Liver (tissue), 9 donors: Measurements from ENCODE around the gene RAC2. TPM values are rescaled to one million over a fixed set of nuclear protein-coding genes. Genes with fewer than 3 reads are reported as not detected.

ENCODE experiments used
- DNase-seq: peaks from one replicate; pipeline ENCODE4 v3.0.0-alpha.2; 2017; ENCODE audit warnings: low spot score
- H3K27ac ChIP-seq, 2 donors: one replicate each; pipeline ENCODE4 v1.7.0; 2013; ENCODE audit warnings: inconsistent platforms in 2 of 2, low read length in 2 of 2, control low read depth in 1 of 2, low read depth in 1 of 2, mild to moderate bottlenecking in 1 of 2
- H3K27me3 ChIP-seq, 4 donors: one replicate each; pipeline versions ENCODE4 v1.6.1 to v1.7.0; 2013; ENCODE audit warnings: low read length in 3 of 4, inconsistent platforms in 1 of 4, mild to moderate bottlenecking in 1 of 4, moderate library complexity in 1 of 4; ENCODE audit not compliant: control insufficient read depth in 4 of 4, insufficient read depth in 4 of 4
- H3K36me3 ChIP-seq, 4 donors: one replicate each; pipeline versions ENCODE4 v1.6.1 to v1.7.0; 2013; ENCODE audit warnings: low read length in 3 of 4, mild to moderate bottlenecking in 3 of 4, low read depth in 1 of 4, moderate library complexity in 1 of 4; ENCODE audit not compliant: control insufficient read depth in 4 of 4, insufficient read depth in 3 of 4
- H3K4me1 ChIP-seq, 4 donors: one replicate each; pipeline versions ENCODE4 v1.6.1 to v1.7.0; 2013; ENCODE audit warnings: low read length in 3 of 4, mild to moderate bottlenecking in 3 of 4, moderate library complexity in 1 of 4; ENCODE audit not compliant: control insufficient read depth in 4 of 4, insufficient read depth in 4 of 4
- H3K4me3 ChIP-seq, 3 donors: one replicate each; pipeline versions ENCODE4 v1.6.1 to v1.7.0; 2013; ENCODE audit warnings: low read length in 3 of 3, control low read depth in 1 of 3, low read depth in 1 of 3, mild to moderate bottlenecking in 1 of 3
- H3K9ac ChIP-seq, 2 donors: one replicate each; pipeline ENCODE4 v1.7.0; 2013; ENCODE audit warnings: low read length in 2 of 2, mild to moderate bottlenecking in 2 of 2, moderate library complexity in 2 of 2, control low read depth in 1 of 2, low read depth in 1 of 2
- H3K9me3 ChIP-seq, 4 donors: one replicate each; pipeline versions ENCODE4 v1.6.1 to v1.7.0; 2013; ENCODE audit warnings: low read length in 3 of 4; ENCODE audit not compliant: control insufficient read depth in 4 of 4
- ATF3 ChIP-seq: IDR thresholded peaks from 2 replicates; pipeline ENCODE4 v1.6.1; 2016; ENCODE audit warnings: antibody characterized with exemption
- CTCF ChIP-seq: fragments of 150-350 bp; IDR thresholded peaks from 2 replicates; pipeline ENCODE4 v1.5.1; 2017; ENCODE audit warnings: improper control_type of control experiment, low read depth, low read length; ENCODE audit not compliant: missing input control
- EGR1 ChIP-seq, 2 donors: IDR thresholded peaks; 2 replicates each; pipeline ENCODE4 v1.6.1; 2016 to 2018; ENCODE audit warnings: antibody characterized with exemption in 2 of 2, low read depth in 2 of 2
- FOXA2 ChIP-seq: IDR thresholded peaks from 2 replicates; pipeline ENCODE4 v1.6.1; 2016; ENCODE audit warnings: antibody characterized with exemption
- GABPA ChIP-seq, 2 donors: IDR thresholded peaks in 1 of 2; conservative IDR thresholded peaks in 1 of 2; 2 replicates each; pipeline ENCODE4 v1.6.1; 2016; ENCODE audit warnings: antibody characterized with exemption in 2 of 2, mild to moderate bottlenecking in 1 of 2, moderate library complexity in 1 of 2
- HNF4A ChIP-seq, 2 donors: conservative IDR thresholded peaks; 2 replicates each; pipeline ENCODE4 v1.6.1; 2016; ENCODE audit warnings: antibody characterized with exemption in 2 of 2, mild to moderate bottlenecking in 2 of 2
- HNF4G ChIP-seq: IDR thresholded peaks from 2 replicates; pipeline ENCODE4 v1.6.1; 2016; ENCODE audit warnings: antibody characterized with exemption
- NR2F2 ChIP-seq: IDR thresholded peaks from 2 replicates; pipeline ENCODE4 v1.6.1; 2016; ENCODE audit warnings: antibody characterized with exemption
- RAD21 ChIP-seq, 2 donors: IDR thresholded peaks; 2 replicates each; pipeline ENCODE4 v1.6.1; 2016; ENCODE audit warnings: antibody characterized with exemption in 2 of 2, mild to moderate bottlenecking in 2 of 2
- REST ChIP-seq: IDR thresholded peaks from 2 replicates; pipeline ENCODE4 v1.6.1; 2016; ENCODE audit warnings: antibody characterized with exemption, mild to moderate bottlenecking
- RXRA ChIP-seq, 2 donors: IDR thresholded peaks; 2 replicates each; pipeline ENCODE4 v1.6.1; 2017 to 2018; ENCODE audit warnings: antibody characterized with exemption in 2 of 2, mild to moderate bottlenecking in 1 of 2
- TAF1 ChIP-seq: conservative IDR thresholded peaks from 2 replicates; pipeline ENCODE4 v1.6.1; 2016; ENCODE audit warnings: antibody characterized with exemption, mild to moderate bottlenecking
- YY1 ChIP-seq: IDR thresholded peaks from 2 replicates; pipeline ENCODE4 v1.6.1; 2016; ENCODE audit warnings: antibody characterized with exemption, mild to moderate bottlenecking
- ZBTB33 ChIP-seq: IDR thresholded peaks from 2 replicates; pipeline ENCODE4 v1.6.1; 2016; ENCODE audit warnings: antibody characterized with exemption
- WGBS: extraction: QIAGEN DNeasy Blood & Tissue Kit; methylation state at CpG from one replicate; pipeline ENCODE4 v1.1.7; 2013; 5-methylcytosine and 5-hydroxymethylcytosine counted together
- polyA plus RNA-seq, 2 donors: library from polyadenylated mRNA; stranded (reverse) in 1 of 2; unstranded in 1 of 2; fragments of 200-250 nt in 1 of 2; fragments of >200 nt in 1 of 2; fragmentation: Nextera tagmentation in 1 of 2; extraction: Ambion mirVana in 1 of 2; gene quantifications; one replicate each; pipeline versions ENCODE4 v1.2.1 to v1.2.3, GENCODE V29; 2013 to 2015
- total RNA-seq, 2 donors: library from RNA; depleted of rRNA; stranded (reverse); fragments of >200 nt; gene quantifications; one replicate each; pipeline ENCODE4 v1.2.3, GENCODE V29; 2014
- donor health status: healthy.
- donor health status: healthy.
- donor health status: healthy.
- donor health status: healthy.
- donor health status: healthy.

The RAC2 gene
- total and polyA plus RNA-seq, 4 donors = 4.0 to 15.0 (median 7.4) TPM

GRCh38 chr22:37220543-37220981, 23.5 kb downstream of the RAC2 start:
- no peak overlapping the region for H3K27ac ChIP-seq
- no peak for DNase-seq
- no peak for TF ChIP-seq ZBTB33
- no peak overlapping the region for H3K4me3 ChIP-seq
- H3K27me3 ChIP-seq = no peaks in the 10 kb centered on the region
- WGBS = 68% methylated on average over 4 of the region's 4 CpGs
- no peaks in the 10 kb centered on the region for H3K9me3 ChIP-seq
- no peaks in the 10 kb centered on the region for H3K4me1 ChIP-seq
- no peak overlapping the region for H3K9ac ChIP-seq
- H3K36me3 ChIP-seq = no peaks in the 10 kb centered on the region

- WGBS = 90% methylated on average over 6 of the region's 6 CpGs
- H3K27me3 ChIP-seq = no peaks in the 10 kb centered on the region
- H3K4me1 ChIP-seq = no peaks in the 10 kb centered on the region
- H3K9ac ChIP-seq = no peak overlapping the region
- H3K36me3 ChIP-seq = no peaks in the 10 kb centered on the region
- DNase-seq = no peak
- no peaks in the 10 kb centered on the region for H3K9me3 ChIP-seq
- no peak overlapping the region for H3K27ac ChIP-seq
- no peak overlapping the region for H3K4me3 ChIP-seq
- no peak for TF ChIP-seq TAF1
- no peak for TF ChIP-seq HNF4A (conservative IDR thresholded peaks at IDR 0.05)
- no peak for TF ChIP-seq NR2F2
- no peak for TF ChIP-seq ATF3
- no peak for TF ChIP-seq GABPA (IDR thresholded peaks at IDR 0.05 in 1 of 2, conservative IDR thresholded peaks at IDR 0.05 in 1 of 2)
- TF ChIP-seq EGR1 (IDR thresholded peaks at IDR 0.05; ENCODE audit: low read depth in 2 of 2) = no peak
- TF ChIP-seq YY1 = no peak
- no peak for TF ChIP-seq RXRA (IDR thresholded peaks at IDR 0.05)
- no peak for TF ChIP-seq CTCF
- TF ChIP-seq RAD21 (IDR thresholded peaks at IDR 0.05) = no peak
- TF ChIP-seq HNF4G = no peak
- TF ChIP-seq REST = no peak
- no peak for TF ChIP-seq FOXA2
These were observed 24.5 kb downstream of the RAC2 start for GRCh38 chr22:37219533-37219932.
